ENCODE data around the gene SIGLEC8.

DNA sequence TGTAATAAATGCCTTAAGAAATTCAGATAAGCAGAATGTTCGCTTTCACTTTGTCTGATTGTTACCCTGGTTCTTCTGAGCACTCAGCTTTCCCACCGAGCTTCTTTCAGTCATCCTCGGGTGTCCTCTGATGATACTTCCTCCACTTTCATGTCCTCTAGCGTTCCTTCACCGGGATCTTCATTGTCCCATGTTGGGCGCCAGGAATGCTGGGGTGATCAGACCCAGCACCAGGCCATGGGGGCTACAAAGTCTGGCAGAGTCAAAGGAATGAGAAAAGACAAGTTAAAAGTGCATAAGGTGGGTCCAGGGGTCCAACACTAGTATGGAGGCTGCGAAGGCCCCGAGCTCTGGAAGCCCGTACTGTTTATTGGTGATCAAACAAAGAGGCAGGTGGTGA is 56.1 kb downstream of the SIGLEC8 start:
- TF ChIP-seq, protein P1, sequence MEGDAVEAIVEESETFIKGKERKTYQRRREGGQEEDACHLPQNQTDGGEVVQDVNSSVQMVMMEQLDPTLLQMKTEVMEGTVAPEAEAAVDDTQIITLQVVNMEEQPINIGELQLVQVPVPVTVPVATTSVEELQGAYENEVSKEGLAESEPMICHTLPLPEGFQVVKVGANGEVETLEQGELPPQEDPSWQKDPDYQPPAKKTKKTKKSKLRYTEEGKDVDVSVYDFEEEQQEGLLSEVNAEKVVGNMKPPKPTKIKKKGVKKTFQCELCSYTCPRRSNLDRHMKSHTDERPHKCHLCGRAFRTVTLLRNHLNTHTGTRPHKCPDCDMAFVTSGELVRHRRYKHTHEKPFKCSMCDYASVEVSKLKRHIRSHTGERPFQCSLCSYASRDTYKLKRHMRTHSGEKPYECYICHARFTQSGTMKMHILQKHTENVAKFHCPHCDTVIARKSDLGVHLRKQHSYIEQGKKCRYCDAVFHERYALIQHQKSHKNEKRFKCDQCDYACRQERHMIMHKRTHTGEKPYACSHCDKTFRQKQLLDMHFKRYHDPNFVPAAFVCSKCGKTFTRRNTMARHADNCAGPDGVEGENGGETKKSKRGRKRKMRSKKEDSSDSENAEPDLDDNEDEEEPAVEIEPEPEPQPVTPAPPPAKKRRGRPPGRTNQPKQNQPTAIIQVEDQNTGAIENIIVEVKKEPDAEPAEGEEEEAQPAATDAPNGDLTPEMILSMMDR (conservative IDR thresholded peaks at IDR 0.05; ENCODE audit: low read length): no peak
- TF ChIP-seq EZH2phosphoT487 (IDR thresholded peaks at IDR 0.05; ENCODE audit: borderline replicate concordance): no peak
